ENCODE measurements around the gene IER5L.

IER5L gene

DNA sequence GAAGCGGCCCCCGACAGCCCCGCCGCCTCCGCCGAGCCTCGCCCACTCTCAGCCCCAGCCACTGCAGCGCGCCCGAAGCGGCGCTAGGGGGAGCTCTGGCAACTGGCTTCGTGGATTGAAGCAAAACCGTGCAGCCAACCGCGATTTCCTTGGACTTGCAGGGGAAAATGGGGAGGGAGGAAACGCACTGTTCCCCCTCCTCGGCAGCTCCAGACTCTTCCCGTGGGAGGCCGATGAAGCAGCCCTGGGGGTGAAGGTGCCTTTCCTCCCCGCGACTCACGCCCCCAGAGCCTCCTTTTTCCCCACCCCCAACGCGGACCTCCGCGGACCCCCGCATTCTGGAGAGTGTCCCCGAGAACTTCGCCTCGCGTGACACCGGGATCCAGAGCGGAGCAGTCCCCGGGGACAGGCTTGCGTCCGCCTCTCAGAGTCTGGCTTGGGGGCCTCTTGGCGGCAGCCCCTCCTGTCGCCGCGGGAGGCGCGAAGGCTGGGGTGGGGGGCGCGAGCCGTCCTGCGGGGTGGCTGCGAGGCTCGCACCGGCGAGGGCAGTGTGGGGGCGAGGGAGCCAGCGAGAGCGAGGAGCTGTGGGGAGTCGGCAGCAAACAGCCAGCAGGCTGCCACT lies 3.8 kb downstream of the IER5L start:
- peaks cover 13% of the 10 kb centered on the region; the same call in 1 of the 2 replicates for H3K27me3 ChIP-seq (ENCODE audit: insufficient read depth, low read length)
- no peaks in the 10 kb centered on the region for H4K20me1 ChIP-seq (ENCODE audit: insufficient read depth, low read length)
- peaks cover 44% of the 10 kb centered on the region for H3K4me1 ChIP-seq (ENCODE audit: insufficient read depth, low read length, severe bottlenecking)
- H3K27ac ChIP-seq (ENCODE audit: low read depth, low read length, poor library complexity, severe bottlenecking) = no peak overlapping the region
- H3K4me2 ChIP-seq (ENCODE audit: low read length) = peak overlapping the region; percentile 76
- peak overlapping the region; percentile 28; the same call in 1 of the 2 replicates for H3K9ac ChIP-seq (ENCODE audit: low read length)
- peak; percentile 87 for TF ChIP-seq CTCF (IDR thresholded peaks at IDR 0.05; ENCODE audit: low read length)
- no peak for TF ChIP-seq EZH2 (IDR thresholded peaks at IDR 0.05; ENCODE audit: borderline replicate concordance, low read length)
- H2AFZ ChIP-seq (ENCODE audit: low read length) = no peak overlapping the region
- H3K4me3 ChIP-seq (ENCODE audit: low read depth, low read length, poor library complexity, severe bottlenecking) = peak overlapping the region; percentile 53
- no peaks in the 10 kb centered on the region for H3F3A ChIP-seq (ENCODE audit: insufficient read depth, low read length)
- H3K36me3 ChIP-seq (ENCODE audit: insufficient read depth, low read length) = no peaks in the 10 kb centered on the region
- no peaks in the 10 kb centered on the region for H3K79me2 ChIP-seq (ENCODE audit: insufficient read depth, low read length)
- H3K9me3 ChIP-seq (ENCODE audit: low read length) = no peaks in the 10 kb centered on the region
- no peaks in the 10 kb centered on the region for H3K9me2 ChIP-seq (ENCODE audit: low read depth, low read length)

DNA sequence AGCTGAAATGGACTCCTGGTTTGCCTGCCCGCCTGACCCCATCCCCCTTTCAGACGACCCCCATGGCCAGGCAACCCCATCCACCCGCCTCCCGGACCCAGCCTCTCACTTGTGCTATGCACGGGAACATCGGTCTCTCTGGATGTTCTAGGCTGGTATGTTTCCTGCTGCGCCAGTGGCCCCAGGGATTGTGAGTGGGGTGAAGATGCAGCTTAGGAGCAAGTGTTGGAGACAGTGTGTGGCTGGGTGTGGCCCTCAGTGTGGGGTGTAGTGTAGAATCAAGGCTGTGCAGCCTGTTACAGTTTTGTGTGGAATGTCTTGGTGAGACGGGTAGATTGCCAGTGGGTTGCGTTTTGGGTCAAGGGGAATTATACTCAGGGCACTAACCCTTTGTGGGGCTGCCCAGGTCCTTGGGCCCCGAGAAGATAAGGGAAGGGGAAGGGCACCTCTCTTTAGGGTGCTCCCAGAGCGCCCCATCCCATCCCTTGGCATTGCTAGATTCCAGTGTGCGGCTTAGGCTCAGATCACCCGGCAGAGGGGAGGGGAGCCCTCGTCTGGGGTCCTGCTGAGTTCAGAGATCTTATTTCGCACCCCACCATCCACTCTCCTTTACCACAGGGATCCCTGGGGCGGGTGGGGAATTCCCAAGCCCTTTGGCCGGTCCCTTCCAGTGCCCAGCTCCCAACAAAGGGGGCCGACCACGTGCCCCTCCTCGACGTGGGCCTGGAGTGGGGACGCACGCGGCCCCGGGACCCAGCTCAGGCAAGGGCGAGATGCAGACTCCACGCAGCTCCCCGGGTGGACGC lies 4.6 kb downstream of the IER5L start:
- TF ChIP-seq CTCF (IDR thresholded peaks at IDR 0.05; ENCODE audit: low read length) (no peak), EZH2 (IDR thresholded peaks at IDR 0.05; ENCODE audit: borderline replicate concordance, low read length) (no peak)
- H3K9me2 ChIP-seq (ENCODE audit: low read depth, low read length) = no peaks in the 10 kb centered on the region
- H3K4me1 ChIP-seq (ENCODE audit: insufficient read depth, low read length, severe bottlenecking) = peaks cover 41% of the 10 kb centered on the region
- H3K27me3 ChIP-seq (ENCODE audit: insufficient read depth, low read length) = peaks cover 13% of the 10 kb centered on the region; the same call in 1 of the 2 replicates
- H3K36me3 ChIP-seq (ENCODE audit: insufficient read depth, low read length) = no peaks in the 10 kb centered on the region
- H3F3A ChIP-seq (ENCODE audit: insufficient read depth, low read length) = no peaks in the 10 kb centered on the region
- H3K79me2 ChIP-seq (ENCODE audit: insufficient read depth, low read length) = no peaks in the 10 kb centered on the region
- H3K4me3 ChIP-seq (ENCODE audit: low read depth, low read length, poor library complexity, severe bottlenecking) = no peak overlapping the region
- no peaks in the 10 kb centered on the region for H3K9me3 ChIP-seq (ENCODE audit: low read length)
- no peak overlapping the region for H3K27ac ChIP-seq (ENCODE audit: low read depth, low read length, poor library complexity, severe bottlenecking)
- peak overlapping the region; percentile 76 for H3K4me2 ChIP-seq (ENCODE audit: low read length)
- no peak overlapping the region for H2AFZ ChIP-seq (ENCODE audit: low read length)
- no peaks in the 10 kb centered on the region for H4K20me1 ChIP-seq (ENCODE audit: insufficient read depth, low read length)
- H3K9ac ChIP-seq (ENCODE audit: low read length) = no peak overlapping the region

DNA sequence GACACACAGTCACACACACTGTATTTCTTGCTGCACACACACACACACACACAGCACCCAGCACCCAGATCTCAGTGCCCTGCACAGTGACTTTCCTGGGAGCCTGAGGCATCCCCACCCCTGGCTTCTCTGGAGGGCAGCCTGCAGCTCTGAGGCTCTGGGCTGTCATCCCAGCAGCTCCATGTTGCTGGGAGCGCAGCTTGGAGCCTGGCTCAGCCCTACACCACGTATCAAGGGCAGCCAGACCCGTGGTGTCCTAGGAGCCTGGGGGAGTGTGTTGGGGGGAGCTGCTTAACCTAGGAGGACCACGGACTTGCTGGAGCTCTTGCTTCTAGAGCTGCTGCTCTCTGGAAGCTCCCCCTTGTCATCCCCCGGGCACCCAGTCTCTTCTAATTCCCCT lies 5.2 kb downstream of the IER5L start:
- no peaks in the 10 kb centered on the region for H3K79me2 ChIP-seq (ENCODE audit: insufficient read depth, low read length)
- no peak overlapping the region for H2AFZ ChIP-seq (ENCODE audit: low read length)
- no peaks in the 10 kb centered on the region for H3F3A ChIP-seq (ENCODE audit: insufficient read depth, low read length)
- H3K9me3 ChIP-seq (ENCODE audit: low read length) = no peaks in the 10 kb centered on the region
- peaks cover 37% of the 10 kb centered on the region for H3K4me1 ChIP-seq (ENCODE audit: insufficient read depth, low read length, severe bottlenecking)
- no peak overlapping the region for H3K9ac ChIP-seq (ENCODE audit: low read length)
- no peaks in the 10 kb centered on the region for H4K20me1 ChIP-seq (ENCODE audit: insufficient read depth, low read length)
- H3K36me3 ChIP-seq (ENCODE audit: insufficient read depth, low read length) = no peaks in the 10 kb centered on the region
- no peak overlapping the region for H3K27ac ChIP-seq (ENCODE audit: low read depth, low read length, poor library complexity, severe bottlenecking)
- H3K27me3 ChIP-seq (ENCODE audit: insufficient read depth, low read length) = peaks cover 13% of the 10 kb centered on the region; the same call in 1 of the 2 replicates
- TF ChIP-seq EZH2 (IDR thresholded peaks at IDR 0.05; ENCODE audit: borderline replicate concordance, low read length) (no peak), CTCF (IDR thresholded peaks at IDR 0.05; ENCODE audit: low read length) (no peak)
- no peak overlapping the region for H3K4me3 ChIP-seq (ENCODE audit: low read depth, low read length, poor library complexity, severe bottlenecking)
- H3K4me2 ChIP-seq (ENCODE audit: low read length) = no peak overlapping the region
- H3K9me2 ChIP-seq (ENCODE audit: low read depth, low read length) = no peaks in the 10 kb centered on the region
